GM23248 (cell line): ENCODE data around the gene SUPT5H.

Source experiments
- EZH2 ChIP-seq: fragments of 200-600 bp; sonication (generic); IDR thresholded peaks from 2 replicates; pipeline ENCODE4 v1.6.1; 2018; ENCODE audit warnings: antibody characterized with exemption, mild to moderate bottlenecking; ENCODE audit not compliant: insufficient read depth, poor library complexity, severe bottlenecking
- EZH2phosphoT487 ChIP-seq: fragments of 200-600 bp; sonication (generic); IDR thresholded peaks from 2 replicates; pipeline ENCODE4 v1.6.1; 2018; ENCODE audit warnings: antibody characterized with exemption, moderate library complexity, mild to moderate bottlenecking, low read depth; ENCODE audit not compliant: insufficient read depth

DNA sequence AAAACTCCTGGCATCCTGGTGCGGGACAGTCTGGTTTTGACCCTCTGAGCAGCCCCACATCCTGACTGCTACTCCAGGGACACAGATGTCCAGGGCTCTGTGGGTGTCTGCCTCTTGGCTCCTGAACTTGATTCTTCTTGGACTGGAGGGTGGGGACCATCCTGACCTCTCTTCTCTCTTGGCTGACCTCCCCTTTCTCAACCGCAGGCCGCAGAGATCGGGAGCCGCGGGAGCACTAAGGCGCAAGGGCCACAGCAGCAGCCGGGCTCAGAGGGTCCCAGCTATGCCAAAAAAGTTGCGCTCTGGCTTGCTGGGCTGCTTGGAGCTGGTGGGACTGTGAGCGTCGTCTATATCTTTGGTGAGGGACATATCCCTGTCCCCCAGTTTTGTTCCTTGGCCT is 36.3 kb downstream of the SUPT5H start:
- no peak for TF ChIP-seq EZH2phosphoT487
- TF ChIP-seq EZH2 = no peak
